Measurements from ENCODE around the gene SLC37A1.

GRCh38 chr21:42560517-42561179 lies 47.0 kb downstream of the SLC37A1 start:
- TF ChIP-seq EZH2 (IDR thresholded peaks at IDR 0.05; ENCODE audit: low read length, unreplicated experiment): no peak
- TF ChIP-seq CTCF (conservative IDR thresholded peaks at IDR 0.05; ENCODE audit: low read depth, low read length): no peak
- TF ChIP-seq EZH2phosphoT487 (IDR thresholded peaks at IDR 0.05; ENCODE audit: borderline replicate concordance, low read length): no peak
